ENCODE results near the gene ENG.

Gene ENG

GRCh38 chr9:127829205-127829906 lies 25.1 kb downstream of the ENG start:
- no peaks in the 10 kb centered on the region; the same call in 1 of the 2 replicates for H3K36me3 ChIP-seq (ENCODE audit: low read depth)
- no peaks in the 10 kb centered on the region for H3K9me3 ChIP-seq (ENCODE audit: severe bottlenecking)
- no peak for TF ChIP-seq CTCF (IDR thresholded peaks at IDR 0.05; ENCODE audit: poor library complexity, severe bottlenecking)
- no peaks in the 10 kb centered on the region for H3K27me3 ChIP-seq (ENCODE audit: insufficient read depth, poor library complexity, severe bottlenecking)
- H3K27ac ChIP-seq (ENCODE audit: poor library complexity, severe bottlenecking), result no peak overlapping the region
- DNase-seq (ENCODE audit: low spot score), result no peak
- no peak for ATAC-seq (ENCODE audit: low read depth)
- no peak overlapping the region for H3K4me3 ChIP-seq (ENCODE audit: severe bottlenecking)
- H3K4me1 ChIP-seq (ENCODE audit: insufficient read depth, poor library complexity, severe bottlenecking), result no peaks in the 10 kb centered on the region

GRCh38 chr9:127828262-127829031 lies 26.0 kb downstream of the ENG start:
- Histone ChIP-seq H3K27ac (ENCODE audit: poor library complexity, severe bottlenecking) (no peak overlapping the region), H3K36me3 (ENCODE audit: low read depth) (no peaks in the 10 kb centered on the region; the same call in 1 of the 2 replicates), H3K4me1 (ENCODE audit: insufficient read depth, poor library complexity, severe bottlenecking) (no peaks in the 10 kb centered on the region), H3K9me3 (ENCODE audit: severe bottlenecking) (no peaks in the 10 kb centered on the region), H3K27me3 (ENCODE audit: insufficient read depth, poor library complexity, severe bottlenecking) (no peaks in the 10 kb centered on the region), H3K4me3 (ENCODE audit: severe bottlenecking) (no peak overlapping the region)
- TF ChIP-seq CTCF (IDR thresholded peaks at IDR 0.05; ENCODE audit: poor library complexity, severe bottlenecking), result no peak
- peak; percentile 55; the same call in 2 of the 3 replicates for ATAC-seq (ENCODE audit: low read depth)
- no peak for DNase-seq (ENCODE audit: low spot score)

- Histone ChIP-seq H3K9me3 (ENCODE audit: severe bottlenecking) (no peaks in the 10 kb centered on the region), H3K27me3 (ENCODE audit: insufficient read depth, poor library complexity, severe bottlenecking) (no peaks in the 10 kb centered on the region), H3K36me3 (ENCODE audit: low read depth) (no peaks in the 10 kb centered on the region; the same call in 1 of the 2 replicates), H3K27ac (ENCODE audit: poor library complexity, severe bottlenecking) (no peak overlapping the region), H3K4me1 (ENCODE audit: insufficient read depth, poor library complexity, severe bottlenecking) (no peaks in the 10 kb centered on the region), H3K4me3 (ENCODE audit: severe bottlenecking) (no peak overlapping the region)
- DNase-seq (ENCODE audit: low spot score) (no peak), ATAC-seq (ENCODE audit: low read depth) (no peak)
- no peak for TF ChIP-seq CTCF (IDR thresholded peaks at IDR 0.05; ENCODE audit: poor library complexity, severe bottlenecking)
Observed at GRCh38 chr9:127826253-127826913, 28.1 kb downstream of the ENG start.

- ATAC-seq (ENCODE audit: low read depth), result no peak
- no peak for DNase-seq (ENCODE audit: low spot score)
- peak; percentile 14 for TF ChIP-seq CTCF (IDR thresholded peaks at IDR 0.05; ENCODE audit: poor library complexity, severe bottlenecking)
- Histone ChIP-seq H3K4me1 (ENCODE audit: insufficient read depth, poor library complexity, severe bottlenecking) (no peaks in the 10 kb centered on the region), H3K9me3 (ENCODE audit: severe bottlenecking) (no peaks in the 10 kb centered on the region), H3K36me3 (ENCODE audit: low read depth) (no peaks in the 10 kb centered on the region; the same call in 1 of the 2 replicates), H3K27ac (ENCODE audit: poor library complexity, severe bottlenecking) (no peak overlapping the region), H3K4me3 (ENCODE audit: severe bottlenecking) (no peak overlapping the region), H3K27me3 (ENCODE audit: insufficient read depth, poor library complexity, severe bottlenecking) (no peaks in the 10 kb centered on the region)
Observed at GRCh38 chr9:127825319-127826051, 29.0 kb downstream of the ENG start.
